Measurements from ENCODE around the gene PRMT3. TPM values are rescaled to one million over a fixed set of nuclear protein-coding genes. Genes with fewer than 3 reads are reported as not detected.
A peak's percentile ranks its signal among the peaks of the same experiment; 100 is the strongest.

The PRMT3 gene
- total RNA-seq, 1 experiment from 2014 or later = 24.0 TPM

DNA sequence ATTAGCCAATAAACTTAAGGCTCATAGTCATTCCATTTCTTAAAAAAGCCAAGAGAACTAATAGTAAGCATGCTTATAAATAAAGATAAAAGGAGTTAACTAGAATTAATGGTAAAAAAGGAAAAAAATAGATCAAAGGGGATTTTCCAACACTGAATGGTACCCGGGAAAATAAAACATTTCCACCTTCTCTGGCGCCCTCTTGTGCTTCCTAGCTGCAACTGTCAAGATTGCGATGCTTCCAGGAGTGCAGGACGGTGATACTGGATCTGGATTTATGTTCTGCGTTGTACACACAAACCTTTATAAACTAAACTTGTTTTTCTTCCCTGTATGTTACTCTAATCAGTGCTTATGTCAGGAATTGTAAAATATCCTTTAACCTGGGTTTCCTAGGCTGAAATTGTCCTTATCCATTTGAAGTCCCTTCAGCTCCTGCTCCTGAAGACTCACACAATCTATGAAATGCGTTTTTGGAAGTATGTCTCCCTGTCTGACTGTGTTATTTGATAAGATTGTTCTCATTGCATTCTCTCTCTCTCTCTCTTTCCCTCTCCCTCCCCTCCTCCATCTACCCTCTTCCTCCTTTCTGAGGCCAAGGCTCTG is 33.6 kb upstream of the PRMT3 start:
- TF ChIP-seq, protein P1, sequence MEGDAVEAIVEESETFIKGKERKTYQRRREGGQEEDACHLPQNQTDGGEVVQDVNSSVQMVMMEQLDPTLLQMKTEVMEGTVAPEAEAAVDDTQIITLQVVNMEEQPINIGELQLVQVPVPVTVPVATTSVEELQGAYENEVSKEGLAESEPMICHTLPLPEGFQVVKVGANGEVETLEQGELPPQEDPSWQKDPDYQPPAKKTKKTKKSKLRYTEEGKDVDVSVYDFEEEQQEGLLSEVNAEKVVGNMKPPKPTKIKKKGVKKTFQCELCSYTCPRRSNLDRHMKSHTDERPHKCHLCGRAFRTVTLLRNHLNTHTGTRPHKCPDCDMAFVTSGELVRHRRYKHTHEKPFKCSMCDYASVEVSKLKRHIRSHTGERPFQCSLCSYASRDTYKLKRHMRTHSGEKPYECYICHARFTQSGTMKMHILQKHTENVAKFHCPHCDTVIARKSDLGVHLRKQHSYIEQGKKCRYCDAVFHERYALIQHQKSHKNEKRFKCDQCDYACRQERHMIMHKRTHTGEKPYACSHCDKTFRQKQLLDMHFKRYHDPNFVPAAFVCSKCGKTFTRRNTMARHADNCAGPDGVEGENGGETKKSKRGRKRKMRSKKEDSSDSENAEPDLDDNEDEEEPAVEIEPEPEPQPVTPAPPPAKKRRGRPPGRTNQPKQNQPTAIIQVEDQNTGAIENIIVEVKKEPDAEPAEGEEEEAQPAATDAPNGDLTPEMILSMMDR (IDR thresholded peaks at IDR 0.05; ENCODE audit: unreplicated experiment) = peak; percentile 66
- intact Hi-C loops (cut with micrococcal nuclease; ENCODE audit: unreplicated experiment) = loop anchor here (5.0 to 10.0 kb wide), 2 partner anchors 447 to 789 kb away; no protein-coding TSS in a partner anchor
- Mint-ChIP-seq H3K36me3 (ENCODE audit: insufficient read depth, unreplicated experiment) (peaks cover 9% of the 10 kb centered on the region), H3K27ac (ENCODE audit: unreplicated experiment) (no peak overlapping the region), H3K4me3 (ENCODE audit: low read depth, unreplicated experiment) (no peak overlapping the region), H3K27me3 (ENCODE audit: unreplicated experiment) (no peaks in the 10 kb centered on the region), H3K4me1 (ENCODE audit: low read depth, unreplicated experiment) (peaks cover 37% of the 10 kb centered on the region), H3K9me3 (ENCODE audit: low read depth, unreplicated experiment) (no peaks in the 10 kb centered on the region)
- CTCF ChIA-PET = interaction anchor here (0.7 to 3.6 kb wide), 6 partner anchors 10 to 558 kb away, joined by 3 to 30 read pairs (median 4); partner anchors contain the start of gene HTATIP2
- BruUV-seq (replicated peaks) = no TSS peak
- DNase-seq = peak; percentile 52

DNA sequence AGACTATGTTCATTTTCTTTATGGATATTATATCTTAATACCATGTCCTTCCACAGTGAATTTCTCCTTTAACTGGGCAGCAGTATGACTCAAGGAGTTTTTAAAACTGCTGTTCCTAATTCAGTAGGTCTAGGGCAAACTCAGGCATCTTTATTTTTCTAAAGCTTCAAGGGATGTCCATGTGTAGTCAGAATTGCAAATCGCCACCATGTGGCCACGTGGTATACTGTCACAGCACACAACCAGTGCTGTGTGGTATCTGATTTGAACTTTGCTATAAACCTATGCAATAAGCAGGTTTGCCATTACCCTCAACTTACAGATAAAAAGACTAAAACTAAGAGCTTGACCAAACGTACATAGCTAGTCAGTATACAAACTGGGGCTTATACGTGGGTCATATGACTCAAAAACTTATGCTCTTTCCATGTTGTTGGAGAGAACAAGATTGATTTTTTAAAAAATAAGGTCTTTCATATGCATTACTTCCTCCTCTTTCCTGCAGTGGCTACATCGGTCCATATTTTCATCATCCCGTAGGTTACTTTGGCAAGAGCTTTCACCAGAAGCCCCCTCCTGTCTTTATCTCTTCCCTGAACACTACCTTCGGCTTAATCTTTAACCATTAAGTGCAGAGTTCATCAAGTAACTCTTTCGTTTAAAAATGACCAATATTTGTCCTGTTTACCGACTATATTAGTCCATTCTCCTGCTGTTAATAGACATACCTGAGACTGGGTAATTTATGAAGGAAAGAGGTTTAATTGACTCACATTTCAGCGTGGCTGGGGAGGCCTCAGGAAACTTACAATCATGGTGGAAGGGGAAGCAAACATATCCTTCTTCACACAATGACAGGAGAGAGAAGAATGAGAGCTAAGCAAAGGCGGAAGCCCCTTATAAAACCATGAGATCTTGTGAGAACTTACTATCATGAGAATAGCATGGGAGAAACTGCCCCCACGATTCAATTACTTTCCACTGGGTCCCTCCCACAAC is 32.0 kb upstream of the PRMT3 start:
- H3K9me3 Mint-ChIP-seq (ENCODE audit: low read depth, unreplicated experiment) = no peaks in the 10 kb centered on the region
- intact Hi-C loops (cut with micrococcal nuclease; ENCODE audit: unreplicated experiment) = loop anchor here (1.0 to 10.0 kb wide), 2 partner anchors 227 to 791 kb away; no protein-coding TSS in a partner anchor
- TF ChIP-seq, protein P1 (IDR thresholded peaks at IDR 0.05; ENCODE audit: unreplicated experiment) = peak; percentile 52
- no TSS peak for BruUV-seq (replicated peaks)
- CTCF ChIA-PET = interaction anchor here (0.8 to 3.6 kb wide), 3 partner anchors 9 to 227 kb away, joined by 3 to 30 read pairs (median 3); no protein-coding TSS in a partner anchor
- no peaks in the 10 kb centered on the region for H3K27me3 Mint-ChIP-seq (ENCODE audit: unreplicated experiment)
- H3K36me3 Mint-ChIP-seq (ENCODE audit: insufficient read depth, unreplicated experiment) = peaks cover 11% of the 10 kb centered on the region
- peak; percentile 57 for DNase-seq
- no peak overlapping the region for H3K4me3 Mint-ChIP-seq (ENCODE audit: low read depth, unreplicated experiment)
- H3K4me1 Mint-ChIP-seq (ENCODE audit: low read depth, unreplicated experiment) = peaks cover 37% of the 10 kb centered on the region
- no peak overlapping the region for H3K27ac Mint-ChIP-seq (ENCODE audit: unreplicated experiment)

DNA sequence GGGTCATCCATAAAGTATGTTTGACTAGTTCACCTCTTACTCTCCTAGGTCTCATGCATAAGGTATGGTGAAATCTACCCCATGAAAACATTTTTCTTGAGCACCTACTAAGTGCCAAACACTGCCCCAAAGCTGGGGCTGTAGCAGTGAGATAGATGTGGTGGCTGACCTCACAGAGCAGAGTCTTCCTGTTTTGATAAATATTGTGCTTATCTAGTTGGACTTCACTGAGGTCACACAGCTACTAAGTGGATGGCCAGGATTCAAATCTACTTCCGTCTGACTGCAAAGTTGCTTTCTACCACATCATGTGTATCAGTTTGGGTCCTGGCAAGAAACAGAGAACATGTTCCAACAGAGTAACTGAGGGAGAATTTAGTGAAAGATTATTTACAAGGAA is 30.4 kb upstream of the PRMT3 start:
- Mint-ChIP-seq H3K9me3 (ENCODE audit: low read depth, unreplicated experiment) (no peaks in the 10 kb centered on the region), H3K27me3 (ENCODE audit: unreplicated experiment) (no peaks in the 10 kb centered on the region), H3K36me3 (ENCODE audit: insufficient read depth, unreplicated experiment) (peaks cover 12% of the 10 kb centered on the region), H3K27ac (ENCODE audit: unreplicated experiment) (no peak overlapping the region), H3K4me3 (ENCODE audit: low read depth, unreplicated experiment) (no peak overlapping the region), H3K4me1 (ENCODE audit: low read depth, unreplicated experiment) (peaks cover 28% of the 10 kb centered on the region)
- BruUV-seq (replicated peaks) = no TSS peak
- intact Hi-C loops (cut with micrococcal nuclease; ENCODE audit: unreplicated experiment) = loop anchor here (10.0 kb wide), 1 partner anchor 792 kb away; no protein-coding TSS in a partner anchor
- CTCF ChIA-PET = no interaction called here
- TF ChIP-seq, protein P1 (IDR thresholded peaks at IDR 0.05; ENCODE audit: unreplicated experiment) = no peak
- DNase-seq = no peak

DNA sequence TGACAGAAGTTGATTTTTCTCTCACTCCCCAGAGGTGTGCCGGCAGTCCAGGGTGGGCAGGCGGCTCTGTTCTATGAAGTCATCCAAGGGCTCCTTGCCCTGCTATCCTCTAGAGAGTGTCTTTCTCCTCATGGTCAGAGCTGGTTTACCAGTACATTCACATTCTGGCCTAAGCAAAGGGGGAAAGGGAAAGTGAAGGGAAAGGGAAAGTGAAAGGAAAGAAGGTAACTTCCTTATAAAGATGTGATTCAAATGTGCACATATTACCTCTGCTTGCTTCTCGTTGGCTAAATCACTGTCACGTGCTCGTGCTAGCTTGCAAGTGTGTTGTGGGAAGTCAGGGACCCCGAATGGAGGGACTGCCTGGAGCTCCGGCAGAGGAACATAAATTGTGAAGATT is 26.9 kb upstream of the PRMT3 start:
- peak; percentile 69 for DNase-seq
- TF ChIP-seq, protein P1 (IDR thresholded peaks at IDR 0.05; ENCODE audit: unreplicated experiment) = no peak
- CTCF ChIA-PET = interaction anchor here (0.6 to 1.5 kb wide), 5 partner anchors 37 to 422 kb away, joined by 3 to 5 read pairs (median 5); no protein-coding TSS in a partner anchor

More for the DNA sequence above, 26.9 kb upstream of the PRMT3 start:
- no peaks in the 10 kb centered on the region for H3K27me3 Mint-ChIP-seq (ENCODE audit: unreplicated experiment)
- peaks cover 28% of the 10 kb centered on the region for H3K4me1 Mint-ChIP-seq (ENCODE audit: low read depth, unreplicated experiment)
- BruUV-seq (replicated peaks) = no TSS peak
- intact Hi-C loops (cut with micrococcal nuclease; ENCODE audit: unreplicated experiment) = no loop called here
- peak overlapping the region; percentile 79 for H3K27ac Mint-ChIP-seq (ENCODE audit: unreplicated experiment)
- peaks cover 33% of the 10 kb centered on the region for H3K36me3 Mint-ChIP-seq (ENCODE audit: insufficient read depth, unreplicated experiment)
- H3K4me3 Mint-ChIP-seq (ENCODE audit: low read depth, unreplicated experiment) = peak overlapping the region; percentile 71
- no peaks in the 10 kb centered on the region for H3K9me3 Mint-ChIP-seq (ENCODE audit: low read depth, unreplicated experiment)
